Measurements from ENCODE around the gene DDX10. TPM values are rescaled to one million over a fixed set of nuclear protein-coding genes. Genes with fewer than 3 reads are reported as not detected.

DDX10 gene
- total and polyA plus RNA-seq, 2 of the 8 experiments (the other 6 are each of a cell fraction or from before 2014, with no cell fraction given): 49.2 to 52.2 TPM

GRCh38 chr11:108645970-108646369, 18.9 kb upstream of the DDX10 start (continued):
- TF ChIP-seq, protein P1, sequence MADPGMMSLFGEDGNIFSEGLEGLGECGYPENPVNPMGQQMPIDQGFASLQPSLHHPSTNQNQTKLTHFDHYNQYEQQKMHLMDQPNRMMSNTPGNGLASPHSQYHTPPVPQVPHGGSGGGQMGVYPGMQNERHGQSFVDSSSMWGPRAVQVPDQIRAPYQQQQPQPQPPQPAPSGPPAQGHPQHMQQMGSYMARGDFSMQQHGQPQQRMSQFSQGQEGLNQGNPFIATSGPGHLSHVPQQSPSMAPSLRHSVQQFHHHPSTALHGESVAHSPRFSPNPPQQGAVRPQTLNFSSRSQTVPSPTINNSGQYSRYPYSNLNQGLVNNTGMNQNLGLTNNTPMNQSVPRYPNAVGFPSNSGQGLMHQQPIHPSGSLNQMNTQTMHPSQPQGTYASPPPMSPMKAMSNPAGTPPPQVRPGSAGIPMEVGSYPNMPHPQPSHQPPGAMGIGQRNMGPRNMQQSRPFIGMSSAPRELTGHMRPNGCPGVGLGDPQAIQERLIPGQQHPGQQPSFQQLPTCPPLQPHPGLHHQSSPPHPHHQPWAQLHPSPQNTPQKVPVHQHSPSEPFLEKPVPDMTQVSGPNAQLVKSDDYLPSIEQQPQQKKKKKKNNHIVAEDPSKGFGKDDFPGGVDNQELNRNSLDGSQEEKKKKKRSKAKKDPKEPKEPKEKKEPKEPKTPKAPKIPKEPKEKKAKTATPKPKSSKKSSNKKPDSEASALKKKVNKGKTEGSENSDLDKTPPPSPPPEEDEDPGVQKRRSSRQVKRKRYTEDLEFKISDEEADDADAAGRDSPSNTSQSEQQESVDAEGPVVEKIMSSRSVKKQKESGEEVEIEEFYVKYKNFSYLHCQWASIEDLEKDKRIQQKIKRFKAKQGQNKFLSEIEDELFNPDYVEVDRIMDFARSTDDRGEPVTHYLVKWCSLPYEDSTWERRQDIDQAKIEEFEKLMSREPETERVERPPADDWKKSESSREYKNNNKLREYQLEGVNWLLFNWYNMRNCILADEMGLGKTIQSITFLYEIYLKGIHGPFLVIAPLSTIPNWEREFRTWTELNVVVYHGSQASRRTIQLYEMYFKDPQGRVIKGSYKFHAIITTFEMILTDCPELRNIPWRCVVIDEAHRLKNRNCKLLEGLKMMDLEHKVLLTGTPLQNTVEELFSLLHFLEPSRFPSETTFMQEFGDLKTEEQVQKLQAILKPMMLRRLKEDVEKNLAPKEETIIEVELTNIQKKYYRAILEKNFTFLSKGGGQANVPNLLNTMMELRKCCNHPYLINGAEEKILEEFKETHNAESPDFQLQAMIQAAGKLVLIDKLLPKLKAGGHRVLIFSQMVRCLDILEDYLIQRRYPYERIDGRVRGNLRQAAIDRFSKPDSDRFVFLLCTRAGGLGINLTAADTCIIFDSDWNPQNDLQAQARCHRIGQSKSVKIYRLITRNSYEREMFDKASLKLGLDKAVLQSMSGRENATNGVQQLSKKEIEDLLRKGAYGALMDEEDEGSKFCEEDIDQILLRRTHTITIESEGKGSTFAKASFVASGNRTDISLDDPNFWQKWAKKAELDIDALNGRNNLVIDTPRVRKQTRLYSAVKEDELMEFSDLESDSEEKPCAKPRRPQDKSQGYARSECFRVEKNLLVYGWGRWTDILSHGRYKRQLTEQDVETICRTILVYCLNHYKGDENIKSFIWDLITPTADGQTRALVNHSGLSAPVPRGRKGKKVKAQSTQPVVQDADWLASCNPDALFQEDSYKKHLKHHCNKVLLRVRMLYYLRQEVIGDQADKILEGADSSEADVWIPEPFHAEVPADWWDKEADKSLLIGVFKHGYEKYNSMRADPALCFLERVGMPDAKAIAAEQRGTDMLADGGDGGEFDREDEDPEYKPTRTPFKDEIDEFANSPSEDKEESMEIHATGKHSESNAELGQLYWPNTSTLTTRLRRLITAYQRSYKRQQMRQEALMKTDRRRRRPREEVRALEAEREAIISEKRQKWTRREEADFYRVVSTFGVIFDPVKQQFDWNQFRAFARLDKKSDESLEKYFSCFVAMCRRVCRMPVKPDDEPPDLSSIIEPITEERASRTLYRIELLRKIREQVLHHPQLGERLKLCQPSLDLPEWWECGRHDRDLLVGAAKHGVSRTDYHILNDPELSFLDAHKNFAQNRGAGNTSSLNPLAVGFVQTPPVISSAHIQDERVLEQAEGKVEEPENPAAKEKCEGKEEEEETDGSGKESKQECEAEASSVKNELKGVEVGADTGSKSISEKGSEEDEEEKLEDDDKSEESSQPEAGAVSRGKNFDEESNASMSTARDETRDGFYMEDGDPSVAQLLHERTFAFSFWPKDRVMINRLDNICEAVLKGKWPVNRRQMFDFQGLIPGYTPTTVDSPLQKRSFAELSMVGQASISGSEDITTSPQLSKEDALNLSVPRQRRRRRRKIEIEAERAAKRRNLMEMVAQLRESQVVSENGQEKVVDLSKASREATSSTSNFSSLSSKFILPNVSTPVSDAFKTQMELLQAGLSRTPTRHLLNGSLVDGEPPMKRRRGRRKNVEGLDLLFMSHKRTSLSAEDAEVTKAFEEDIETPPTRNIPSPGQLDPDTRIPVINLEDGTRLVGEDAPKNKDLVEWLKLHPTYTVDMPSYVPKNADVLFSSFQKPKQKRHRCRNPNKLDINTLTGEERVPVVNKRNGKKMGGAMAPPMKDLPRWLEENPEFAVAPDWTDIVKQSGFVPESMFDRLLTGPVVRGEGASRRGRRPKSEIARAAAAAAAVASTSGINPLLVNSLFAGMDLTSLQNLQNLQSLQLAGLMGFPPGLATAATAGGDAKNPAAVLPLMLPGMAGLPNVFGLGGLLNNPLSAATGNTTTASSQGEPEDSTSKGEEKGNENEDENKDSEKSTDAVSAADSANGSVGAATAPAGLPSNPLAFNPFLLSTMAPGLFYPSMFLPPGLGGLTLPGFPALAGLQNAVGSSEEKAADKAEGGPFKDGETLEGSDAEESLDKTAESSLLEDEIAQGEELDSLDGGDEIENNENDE (IDR thresholded peaks at IDR 0.05; ENCODE audit: insufficient replicate concordance, low read length): no peak
- TF ChIP-seq YY1 (IDR thresholded peaks at IDR 0.05; ENCODE audit: low read depth, low read length) (no peak), CHD1 (IDR thresholded peaks at IDR 0.05; ENCODE audit: low read depth, low read length) (no peak), KDM4A (IDR thresholded peaks at IDR 0.05; ENCODE audit: low read depth, low read length, severe bottlenecking) (no peak), NRF1 (IDR thresholded peaks at IDR 0.05; ENCODE audit: low read depth, low read length) (no peak)

Data from H1 (cell line).